Hematopoietic multipotent progenitor cell treated with erythropoietin and hydrocortisone succinate and interleukin-3 and kit ligand, for 4 days (in vitro differentiated cells): ENCODE results near the gene LGI4.

Experiments used
- DNase-seq: peaks from one replicate; pipeline ENCODE4 v3.0.0-alpha.2; 2015

Gene LGI4

DNA sequence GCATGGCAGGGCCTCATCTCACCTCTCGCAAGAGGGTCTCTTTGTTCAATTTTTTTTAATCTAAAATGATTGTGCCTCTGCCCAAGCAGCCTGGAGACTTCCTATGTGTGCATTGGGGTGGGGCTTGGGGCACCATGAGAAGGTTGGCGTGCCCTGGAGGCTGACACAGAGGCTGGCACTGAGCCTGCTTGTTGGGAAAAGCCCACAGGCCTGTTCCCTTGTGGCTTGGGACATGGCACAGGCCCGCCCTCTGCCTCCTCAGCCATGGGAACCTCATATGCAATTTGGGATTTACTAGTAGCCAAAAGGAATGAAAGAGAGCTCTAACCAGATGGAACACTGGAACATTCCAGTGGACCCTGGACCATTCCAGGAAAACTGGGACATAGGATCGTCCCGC is 11.3 kb downstream of the LGI4 start:
- DNase-seq: no peak

GRCh38 chr19:35122687-35123551 is 11.9 kb downstream of the LGI4 start:
- no peak for DNase-seq

- DNase-seq: no peak
Measured at GRCh38 chr19:35120898-35121297, 14.0 kb downstream of the LGI4 start.

DNA sequence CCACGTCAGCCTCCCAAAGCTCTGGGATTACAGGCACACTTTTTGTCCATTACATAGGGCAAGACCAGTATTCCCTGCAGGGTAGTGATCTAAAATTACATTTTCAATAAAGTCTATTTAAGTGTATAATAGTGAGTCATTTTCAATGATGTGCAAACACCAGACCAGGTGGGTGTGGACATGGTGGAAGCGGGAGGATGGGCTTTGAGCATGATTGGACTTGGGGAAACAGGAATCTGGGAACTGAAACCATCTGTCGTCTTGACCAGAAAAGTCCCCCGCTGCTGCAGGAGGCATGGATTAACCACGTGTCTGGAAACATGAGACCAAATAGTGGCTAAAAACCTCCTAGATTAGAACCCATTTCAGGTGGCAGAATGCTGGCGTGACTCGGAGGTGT is 14.4 kb downstream of the LGI4 start:
- DNase-seq: no peak

DNA sequence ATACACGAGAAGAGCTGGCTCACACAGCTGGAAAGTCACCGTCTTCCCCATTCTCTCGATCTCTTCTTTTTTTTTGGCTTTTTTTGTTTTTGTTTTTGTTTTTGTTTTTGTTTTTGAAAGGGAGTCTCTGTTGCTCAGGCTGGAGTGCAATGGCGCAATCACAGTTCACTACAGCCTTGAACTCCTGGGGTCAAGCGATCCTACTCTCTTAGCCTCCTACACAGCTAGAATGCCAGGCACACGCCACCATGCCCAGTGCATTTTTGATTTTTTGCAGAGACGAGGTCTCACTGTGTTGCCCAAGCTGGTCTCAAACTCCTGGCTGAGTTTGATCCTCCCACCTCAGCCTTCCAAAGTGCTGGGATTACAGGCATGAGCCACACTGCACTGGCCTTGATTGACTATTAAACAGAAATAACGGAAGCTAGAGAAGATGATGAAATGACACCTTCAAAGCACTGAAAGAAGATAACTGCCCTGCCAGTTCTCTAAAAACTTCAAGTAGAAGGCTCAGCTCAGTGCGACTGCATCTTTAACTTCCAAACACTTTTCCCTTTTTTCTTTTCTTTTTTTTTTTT is 15.2 kb downstream of the LGI4 start:
- DNase-seq: no peak

DNA sequence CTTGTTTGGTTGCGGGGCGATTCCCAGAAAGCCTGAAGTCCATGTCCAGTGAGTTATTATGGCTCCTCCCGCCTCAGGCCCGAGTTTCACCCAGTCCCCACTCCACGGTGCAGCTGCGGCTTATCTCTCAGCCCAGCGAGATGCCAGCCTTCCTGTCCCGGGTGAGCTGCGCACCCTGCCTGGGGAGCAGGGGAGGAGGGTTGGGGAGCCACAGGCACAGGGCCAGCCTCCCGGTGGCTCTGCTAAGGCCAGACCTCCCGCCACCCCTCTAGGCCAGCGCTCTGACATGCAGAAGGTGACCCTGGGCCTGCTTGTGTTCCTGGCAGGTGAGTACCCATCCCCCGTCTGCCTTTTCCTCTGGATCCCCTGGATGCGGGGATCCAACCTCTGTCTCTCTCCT is 15.8 kb downstream of the LGI4 start:
- DNase-seq: peak; percentile 90

GRCh38 chr19:35118268-35119020 is 16.4 kb downstream of the LGI4 start:
- DNase-seq: peak; percentile 61

DNA sequence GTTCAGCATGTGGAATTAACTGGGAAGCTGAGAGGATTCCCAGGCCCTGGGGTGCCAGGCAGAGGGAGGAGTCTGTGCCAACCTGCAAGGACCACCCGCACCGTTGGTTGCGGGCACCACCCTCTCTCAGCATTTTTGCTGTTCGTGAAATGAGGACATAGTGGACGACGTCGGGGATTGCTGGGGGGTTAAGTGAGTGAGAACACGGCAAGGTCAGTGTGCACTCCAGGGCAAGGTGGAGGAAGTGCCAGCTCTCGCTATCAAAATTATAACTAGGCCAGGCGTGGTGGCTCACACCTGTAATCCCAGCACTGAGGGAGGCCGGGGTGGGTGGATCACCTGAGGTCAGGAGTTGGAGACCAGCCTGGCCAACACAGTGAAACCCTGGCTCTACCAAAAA is 17.1 kb downstream of the LGI4 start:
- DNase-seq: no peak

DNA sequence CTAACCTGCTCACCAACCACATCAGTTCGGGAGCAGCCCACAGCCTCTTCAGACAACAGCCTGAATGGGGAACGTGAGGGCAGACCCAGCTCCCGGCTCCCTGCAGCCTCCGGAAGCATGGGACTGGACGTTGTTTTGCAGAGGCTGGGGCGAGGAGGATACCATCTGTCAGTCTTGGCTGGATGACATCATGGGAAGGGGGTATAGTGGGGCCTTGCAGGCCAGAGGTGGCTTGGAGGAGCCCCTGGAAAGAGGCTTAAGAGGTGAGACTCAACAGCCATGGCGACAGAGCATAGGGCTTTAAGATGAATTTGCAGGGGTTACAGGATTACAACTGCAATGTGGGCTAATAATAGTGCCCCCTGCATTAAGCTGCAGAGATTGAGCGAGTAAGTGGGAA is 17.7 kb downstream of the LGI4 start:
- no peak for DNase-seq

DNA sequence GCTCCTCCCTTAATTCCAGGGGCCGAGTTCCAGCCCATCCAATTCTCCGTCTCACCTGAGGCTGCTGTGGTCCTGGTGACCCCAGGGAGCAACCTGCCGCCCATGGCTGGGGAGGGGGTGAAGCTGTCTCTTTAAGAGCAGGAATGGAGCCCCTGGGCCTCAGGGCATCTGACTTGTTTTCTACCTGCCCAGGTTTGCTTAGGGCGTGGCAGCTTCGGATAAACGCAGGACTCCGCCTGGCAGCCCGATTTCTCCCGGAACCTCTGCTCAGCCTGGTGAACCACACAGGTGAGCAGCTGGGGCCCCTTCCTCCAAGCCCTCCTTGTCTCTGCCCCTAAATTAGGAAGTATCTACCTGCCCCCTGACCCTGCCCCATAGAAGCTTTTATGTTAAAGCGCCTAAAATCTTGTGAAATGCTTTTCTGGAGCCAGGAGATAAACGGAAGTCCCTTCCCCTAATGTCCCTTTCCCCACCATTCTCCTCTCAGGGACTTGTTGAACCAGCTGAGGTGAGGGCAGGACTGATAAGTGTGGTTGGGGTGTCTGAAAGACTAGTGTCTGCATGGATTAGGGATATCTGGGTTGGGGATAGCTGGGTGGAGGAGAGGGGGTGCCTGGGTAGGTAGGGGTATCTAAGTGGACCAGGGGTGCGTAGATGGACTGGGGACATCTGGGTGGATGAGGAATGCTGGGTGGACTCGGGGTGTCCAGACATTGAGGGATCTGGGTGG is 18.6 kb downstream of the LGI4 start:
- no peak for DNase-seq

DNA sequence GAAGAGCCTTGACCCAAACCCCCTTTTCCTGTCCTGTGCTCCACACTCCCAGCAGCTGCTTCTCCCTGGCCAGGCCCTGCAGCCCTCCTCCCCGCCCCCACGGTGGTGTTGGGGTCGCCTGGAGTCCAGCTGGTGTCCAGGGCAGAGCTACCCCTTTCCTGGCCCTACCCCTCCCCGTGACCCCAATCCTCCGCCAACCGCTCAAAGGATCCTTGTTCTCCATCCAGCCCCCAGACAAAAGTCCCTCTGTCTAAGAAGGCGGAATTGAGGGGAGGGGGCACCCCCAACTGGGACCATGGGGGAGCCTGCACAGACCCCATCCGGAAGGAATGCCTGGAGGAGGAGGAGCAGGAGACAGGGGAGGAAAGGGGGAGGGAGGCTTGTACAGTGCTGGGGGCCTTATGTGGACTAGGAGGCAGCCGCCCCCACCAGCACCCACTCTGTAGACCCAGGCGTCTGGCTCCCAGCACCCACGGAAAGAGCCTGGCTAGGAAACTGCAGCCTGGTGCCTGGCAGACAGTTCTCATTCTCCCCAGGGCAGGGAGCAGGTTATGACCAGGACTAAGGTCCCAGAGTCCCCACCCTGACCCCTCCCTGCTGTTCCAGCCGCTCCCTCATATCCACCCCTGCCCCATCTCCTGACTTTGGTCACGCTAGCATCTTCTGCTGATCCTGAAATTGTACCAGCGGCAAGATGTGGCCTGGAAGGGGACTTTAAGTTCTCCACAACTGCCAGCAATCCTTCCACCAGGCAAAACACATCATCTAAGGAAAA is 19.5 kb downstream of the LGI4 start, which contains the start of gene FXYD3:
FXYD3 (plus strand) TSS at position 647 of the 775 bp plus-strand sequence. CDS start 3,554 bp downstream, outside the sequence.
- no peak for DNase-seq

DNA sequence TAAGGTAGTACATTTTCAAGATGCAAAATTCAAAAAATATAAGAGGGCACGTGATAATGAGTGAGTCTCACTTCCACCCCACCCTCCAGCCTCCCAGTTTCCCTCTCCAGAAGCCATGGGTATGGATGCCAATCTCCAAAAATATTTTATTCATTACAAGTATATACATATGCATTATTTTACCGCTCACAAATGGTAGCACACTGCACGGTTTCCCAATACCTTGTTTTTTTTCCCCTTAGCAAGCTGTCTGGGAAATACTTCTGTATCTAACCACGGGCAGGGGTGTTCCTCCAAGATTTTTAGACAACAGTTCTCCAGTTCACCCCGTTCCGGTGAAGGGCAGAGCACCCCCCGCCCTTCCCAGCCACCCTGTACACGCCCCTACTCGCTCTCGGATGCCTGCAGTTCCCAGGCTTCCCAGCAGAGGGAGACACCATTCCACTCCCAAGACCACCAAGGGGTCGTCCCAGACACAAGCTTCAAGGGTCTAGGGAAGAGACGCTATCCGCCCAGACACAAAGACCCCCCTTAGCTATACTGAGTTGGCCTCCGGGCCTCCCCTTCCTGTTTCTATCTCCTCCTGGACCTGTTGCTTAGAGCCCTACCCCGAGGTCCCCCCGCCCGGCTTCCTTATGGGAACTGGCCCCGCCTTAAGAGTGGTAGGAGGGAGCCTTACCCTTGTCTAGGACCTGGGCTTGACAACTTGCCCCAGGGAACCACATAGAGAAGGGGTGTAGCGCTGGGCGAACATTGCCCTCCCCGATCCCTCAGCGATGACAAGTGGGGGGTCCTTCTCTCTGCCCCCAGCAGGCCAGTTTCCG is 20.3 kb downstream of the LGI4 start:
- peak; percentile 82 for DNase-seq

- no peak for DNase-seq
Measured at GRCh38 chr19:35112995-35113688, 21.7 kb downstream of the LGI4 start.

DNA sequence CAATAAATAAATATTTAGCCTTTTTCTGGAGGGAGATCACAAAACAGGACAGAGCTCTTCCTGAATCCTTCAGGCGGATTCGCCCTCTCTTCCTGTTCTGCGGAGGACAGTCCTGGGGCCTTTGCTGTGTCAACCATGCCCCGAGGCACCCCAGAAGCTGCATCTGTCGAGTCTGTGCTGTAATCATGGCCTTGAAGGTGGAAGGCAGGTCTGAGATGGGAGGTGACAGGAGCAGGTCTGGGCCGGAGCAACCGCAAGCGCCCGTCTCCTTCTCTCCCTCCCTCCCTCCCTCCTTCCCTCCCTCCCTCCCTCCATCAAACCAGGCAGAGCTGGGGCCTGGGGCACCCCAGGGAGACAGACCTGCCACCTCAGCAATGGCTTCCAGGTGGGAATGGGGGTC is 23.9 kb downstream of the LGI4 start:
- DNase-seq: no peak

DNA sequence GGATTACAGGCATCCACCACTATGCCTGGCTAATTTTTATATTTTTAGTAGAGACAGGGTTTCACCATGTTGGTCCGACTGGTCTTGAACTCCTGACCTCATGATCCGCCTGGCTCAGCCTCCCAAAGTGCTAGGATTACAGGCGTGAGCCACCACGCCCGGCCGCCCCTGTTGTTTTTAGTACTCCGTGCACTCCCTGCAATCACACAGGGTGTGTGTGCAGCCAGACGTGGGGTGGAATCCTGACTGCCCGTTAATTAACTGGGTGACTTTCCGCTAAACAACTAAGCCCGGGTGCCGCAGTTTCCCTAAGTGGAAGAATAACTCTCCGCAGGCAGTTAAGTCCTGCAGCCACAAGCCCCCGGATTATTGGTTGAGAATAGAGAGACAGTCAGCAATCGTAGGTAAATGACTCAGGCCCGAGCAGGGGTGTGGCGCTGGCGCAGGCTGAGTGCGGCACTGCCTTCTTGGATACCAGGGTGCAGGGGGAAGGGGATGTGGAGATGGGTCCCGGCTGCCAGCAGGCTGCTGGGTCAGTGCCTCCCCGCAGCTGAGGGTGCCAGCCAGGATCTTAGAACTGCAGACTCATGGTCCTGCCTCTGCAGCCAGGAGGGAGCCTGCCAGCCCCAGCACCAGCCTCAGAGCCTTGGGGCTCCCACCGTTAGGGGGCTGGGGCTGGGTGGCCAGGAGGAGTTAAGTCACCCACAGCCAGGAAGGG is 25.3 kb downstream of the LGI4 start:
- DNase-seq: peak; percentile 52

DNA sequence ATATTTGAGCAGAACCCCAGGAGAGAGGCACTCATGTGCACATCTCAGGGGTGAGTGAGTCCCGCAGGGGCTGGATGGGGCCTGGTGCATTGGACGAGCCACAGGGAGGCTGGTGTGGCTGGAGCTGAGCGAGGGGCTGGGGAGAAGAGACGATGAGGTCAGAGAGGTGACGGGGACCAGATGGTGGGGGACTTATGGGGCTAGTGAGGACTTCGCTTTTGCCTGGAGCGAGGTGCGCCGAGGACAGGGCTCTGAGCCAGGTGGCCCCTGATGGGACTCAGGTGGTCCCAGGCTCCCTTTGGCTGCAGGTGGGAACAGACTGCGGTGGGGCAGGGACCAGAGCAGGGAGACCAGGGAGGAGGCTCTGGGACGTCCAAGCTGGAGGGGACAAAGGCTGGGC is 26.1 kb downstream of the LGI4 start:
- no peak for DNase-seq

- no peak for DNase-seq
Measured at GRCh38 chr19:35107545-35107944, 27.3 kb downstream of the LGI4 start.

- DNase-seq: no peak
Measured at GRCh38 chr19:35106898-35107541, 27.8 kb downstream of the LGI4 start.

DNA sequence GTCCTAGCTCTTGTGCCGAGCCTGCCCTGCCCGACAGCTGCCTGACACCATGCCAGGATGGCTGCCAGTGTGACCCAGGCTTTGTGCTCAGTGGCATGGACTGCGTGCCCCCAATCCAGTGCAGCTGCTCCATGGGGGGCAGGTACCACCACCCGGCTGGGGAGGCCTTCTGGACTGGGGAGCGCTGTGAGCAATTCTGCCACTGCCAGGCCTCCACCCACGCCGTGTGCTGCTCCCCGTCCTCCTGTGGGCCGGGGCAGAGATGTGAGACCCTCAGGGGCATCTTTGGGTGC is 28.6 kb downstream of the LGI4 start:
- no peak for DNase-seq
